Activated CD4-positive, alpha-beta T cell treated with anti-CD3 and anti-CD28 coated beads, Interleukin-2, amount 50 U/mL, for 48 hours (primary cell): Measurements from ENCODE around the gene PPFIBP2.
"Not testable (repeated sequence)": the region's sequence is repeated elsewhere in the genome, so short reads cannot be mapped to it uniquely, and the experiment has no call there.

Experiments
- DNase-seq, 2 experiments: peaks; one replicate each; pipeline ENCODE4 v3.0.0-alpha.2; 2020

PPFIBP2 gene

GRCh38 chr11:7500251-7500650 is 13.5 kb upstream of the PPFIBP2 start:
- DNase-seq, result no peak

GRCh38 chr11:7501251-7501650 is 12.5 kb upstream of the PPFIBP2 start:
- DNase-seq, result no peak

- DNase-seq, result no peak
Observed at GRCh38 chr11:7501894-7502293, 11.9 kb upstream of the PPFIBP2 start.

DNA sequence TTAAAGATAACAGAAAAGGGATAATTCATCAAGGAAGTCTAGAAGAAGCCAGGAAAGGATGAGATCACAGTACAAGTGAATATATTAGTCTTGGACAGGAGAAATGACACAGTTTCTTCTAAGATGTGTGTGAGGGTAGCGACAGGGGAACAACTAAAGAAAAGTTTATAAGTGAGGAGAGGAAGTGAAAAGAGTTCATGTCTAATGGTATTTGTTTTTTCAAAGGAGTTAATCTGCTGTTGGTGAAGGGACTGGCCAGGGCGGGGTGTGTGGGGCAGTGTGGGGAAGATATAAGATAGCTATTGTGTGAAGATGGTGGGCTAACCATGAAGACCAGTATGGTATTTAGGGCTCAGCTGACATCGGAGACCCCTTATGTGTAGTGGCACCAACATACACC is 7.6 kb upstream of the PPFIBP2 start:
- no peak for DNase-seq

DNA sequence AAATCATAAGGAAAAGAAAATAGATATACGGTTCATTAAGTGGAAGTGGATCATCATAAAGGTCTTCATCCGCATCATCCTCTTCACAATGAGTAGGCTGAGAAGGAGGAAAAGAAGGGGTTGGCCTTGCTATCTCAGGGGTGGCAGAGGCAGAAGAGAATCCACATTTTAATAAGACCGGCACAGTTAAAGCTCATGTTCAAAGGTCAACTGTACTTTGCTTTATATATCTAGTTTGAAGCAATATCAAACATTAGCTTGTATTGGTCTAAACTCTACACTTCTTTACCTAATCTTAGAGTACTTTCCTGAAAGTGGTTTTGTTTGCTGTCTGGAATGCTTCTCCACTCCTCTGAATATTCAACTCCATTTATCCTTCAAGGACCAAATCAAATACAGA is 5.7 kb upstream of the PPFIBP2 start:
- no peak for DNase-seq

DNA sequence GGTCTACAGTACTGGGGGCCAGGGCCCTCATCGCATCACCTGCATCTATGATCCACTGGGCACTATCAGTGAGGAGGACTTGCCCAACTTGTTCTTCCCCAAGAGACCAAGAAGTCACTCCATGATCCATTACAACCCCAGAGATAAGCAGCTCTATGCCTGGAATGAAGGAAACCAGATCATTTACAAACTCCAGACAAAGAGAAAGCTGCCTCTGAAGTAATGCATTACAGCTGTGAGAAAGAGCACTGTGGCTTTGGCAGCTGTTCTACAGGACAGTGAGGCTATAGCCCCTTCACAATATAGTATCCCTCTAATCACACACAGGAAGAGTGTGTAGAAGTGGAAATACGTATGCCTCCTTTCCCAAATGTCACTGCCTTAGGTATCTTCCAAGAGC is 3.8 kb upstream of the PPFIBP2 start:
- no peak for DNase-seq

GRCh38 chr11:7511401-7511800 is 2.4 kb upstream of the PPFIBP2 start:
- no peak for DNase-seq

DNA sequence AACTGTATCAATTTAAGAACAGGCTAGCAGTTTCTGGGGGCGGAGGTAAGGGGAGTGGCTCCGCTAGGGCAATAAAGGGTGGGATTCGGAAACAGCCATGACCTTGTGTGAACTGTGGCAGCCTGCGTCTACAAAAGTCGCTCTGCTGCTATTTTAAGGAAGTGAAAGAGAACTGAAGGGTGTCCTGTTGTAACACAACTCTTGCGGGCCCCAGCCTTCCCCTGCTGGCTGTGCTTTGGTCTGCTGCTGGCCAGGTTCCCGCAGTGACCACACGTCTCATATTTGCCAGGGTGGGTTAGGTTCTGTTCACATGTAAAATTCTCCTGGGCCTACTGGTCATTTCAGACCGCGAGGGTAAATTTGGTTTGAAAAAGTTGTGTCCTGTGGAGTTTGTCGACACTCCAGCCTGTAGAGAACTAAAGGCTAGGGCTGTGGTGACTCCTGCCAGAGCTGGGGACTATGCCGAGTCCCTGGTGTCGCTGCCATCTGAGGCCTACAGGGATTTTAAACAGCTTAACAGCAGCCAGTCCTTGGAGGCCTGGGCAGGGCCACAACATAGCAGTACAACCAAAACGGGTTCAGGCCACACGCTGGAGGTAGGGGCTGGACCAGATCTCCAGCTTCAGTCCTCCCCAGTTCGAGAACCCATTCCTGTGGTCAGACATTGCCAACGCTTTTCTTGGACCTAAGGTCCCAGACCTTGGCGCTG is 1.1 kb upstream of the PPFIBP2 start:
- DNase-seq, result no peak

DNA sequence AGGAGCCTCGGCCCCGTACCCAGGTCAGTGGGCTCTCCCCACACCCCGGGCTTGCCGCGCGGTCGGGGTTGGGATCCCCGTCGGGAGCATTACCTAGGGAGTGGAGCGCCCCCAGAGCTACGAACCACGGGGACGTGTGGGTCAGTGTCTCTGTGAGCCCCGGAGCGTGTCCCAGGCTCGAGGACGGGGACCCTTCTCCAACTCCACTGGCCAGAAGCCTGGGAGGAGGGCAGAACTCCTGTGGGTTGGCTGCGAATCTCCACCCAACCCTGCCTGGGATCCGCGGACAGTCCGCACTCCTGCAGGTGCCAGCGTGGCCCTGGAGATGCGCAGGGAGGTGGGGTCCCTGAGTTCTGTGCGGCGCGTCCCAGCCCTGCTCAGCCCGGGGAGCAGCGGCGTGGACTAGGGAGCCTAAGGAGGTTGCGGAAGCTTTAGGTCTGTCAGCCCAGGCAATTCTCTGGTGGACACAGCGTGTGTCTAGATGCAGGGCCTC is 346 bp downstream of the PPFIBP2 start:
- peak in 1 of 2 experiments; percentile 25 for DNase-seq

DNA sequence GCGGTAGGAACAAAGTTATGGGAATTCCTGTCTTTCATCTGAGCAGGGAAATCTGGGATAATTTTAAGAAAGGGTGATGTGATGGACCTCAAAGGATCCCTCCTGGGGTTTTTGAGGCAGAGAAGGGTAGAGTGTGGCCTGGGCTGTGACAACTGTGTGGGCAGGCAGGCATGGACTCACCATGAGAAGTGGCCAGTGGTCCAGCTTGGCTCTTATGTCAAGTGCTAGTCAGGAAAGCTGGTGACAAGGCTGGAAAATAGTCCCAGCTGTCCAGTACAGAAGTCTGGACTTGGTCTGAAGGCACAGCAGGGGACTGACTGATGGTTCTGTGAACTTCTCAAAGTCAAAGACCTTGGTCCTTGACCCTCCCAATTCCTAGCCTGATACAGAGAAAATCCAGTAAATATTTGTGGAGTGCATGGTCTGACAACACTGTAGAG is 1.7 kb downstream of the PPFIBP2 start:
- DNase-seq, result no peak

DNA sequence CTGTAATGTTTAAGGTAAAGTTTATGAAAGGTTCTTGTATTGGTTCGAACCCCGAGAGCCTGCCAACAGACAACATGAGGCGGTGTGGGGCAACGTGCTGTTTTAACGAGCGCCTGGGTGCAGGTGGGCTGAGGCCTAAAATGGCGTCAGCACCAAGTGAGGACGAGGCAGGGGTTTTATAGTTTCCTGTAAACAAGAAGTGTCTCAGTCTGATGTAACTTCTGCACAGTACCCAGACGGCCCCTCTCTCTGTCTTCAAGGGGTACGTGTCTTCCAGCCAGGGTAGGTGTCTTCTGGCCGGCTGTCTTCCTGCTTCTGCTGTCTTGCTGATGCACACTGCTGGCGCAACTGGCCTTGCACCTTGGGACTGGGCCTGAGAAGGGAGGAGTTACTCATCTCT is 2.7 kb downstream of the PPFIBP2 start:
- no peak for DNase-seq

- not testable (repeated sequence) for DNase-seq
Observed at GRCh38 chr11:7517743-7518142, 3.9 kb downstream of the PPFIBP2 start.

- no peak for DNase-seq
Observed at GRCh38 chr11:7518811-7519562, 5.2 kb downstream of the PPFIBP2 start.

GRCh38 chr11:7520011-7520942 is 6.5 kb downstream of the PPFIBP2 start:
- DNase-seq, result no peak

DNA sequence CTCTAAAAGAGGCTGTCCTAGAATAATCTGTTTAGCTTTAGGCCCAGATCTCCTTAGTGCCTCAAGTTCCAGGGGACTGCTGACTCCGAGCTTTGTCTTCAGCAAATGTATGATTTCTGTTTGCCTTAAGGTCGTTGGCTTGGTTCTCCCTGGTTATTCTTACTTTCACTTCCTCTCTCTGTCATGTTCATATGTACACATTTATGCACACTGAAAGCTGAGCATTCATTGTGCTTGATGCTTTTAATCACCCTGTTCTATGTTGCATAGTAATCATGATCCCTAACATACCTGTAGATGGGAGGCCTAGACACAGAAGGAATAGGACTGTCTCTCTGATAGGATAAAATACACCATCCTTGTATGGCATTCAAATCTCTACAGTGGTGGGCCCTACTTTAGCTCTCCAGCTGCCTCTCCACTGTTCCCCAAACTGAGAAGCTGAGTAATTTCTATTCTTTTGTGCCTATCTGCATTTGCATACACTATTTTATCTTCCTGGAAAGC is 7.2 kb downstream of the PPFIBP2 start:
- DNase-seq, result no peak

DNA sequence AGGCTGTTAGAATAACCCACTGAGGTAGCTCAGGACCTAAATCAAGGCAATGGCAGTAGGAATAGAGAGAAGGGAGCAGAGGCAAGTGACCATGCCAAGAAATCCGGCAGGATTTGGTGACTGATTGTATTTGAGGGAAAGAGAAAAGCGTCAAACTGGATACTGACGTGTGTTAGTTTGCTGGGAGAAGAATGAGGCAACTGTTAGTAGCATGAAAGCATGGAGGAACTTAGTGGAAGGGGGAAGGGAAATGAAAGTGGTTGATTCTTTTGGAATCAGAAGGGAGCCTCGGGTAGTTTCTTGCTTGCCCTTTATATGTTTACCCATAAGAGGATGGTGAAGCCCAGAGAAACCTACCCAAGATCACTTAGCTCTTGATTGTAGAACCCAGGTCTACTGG is 8.3 kb downstream of the PPFIBP2 start:
- no peak for DNase-seq

GRCh38 chr11:7522546-7522945 is 8.7 kb downstream of the PPFIBP2 start:
- no peak for DNase-seq

DNA sequence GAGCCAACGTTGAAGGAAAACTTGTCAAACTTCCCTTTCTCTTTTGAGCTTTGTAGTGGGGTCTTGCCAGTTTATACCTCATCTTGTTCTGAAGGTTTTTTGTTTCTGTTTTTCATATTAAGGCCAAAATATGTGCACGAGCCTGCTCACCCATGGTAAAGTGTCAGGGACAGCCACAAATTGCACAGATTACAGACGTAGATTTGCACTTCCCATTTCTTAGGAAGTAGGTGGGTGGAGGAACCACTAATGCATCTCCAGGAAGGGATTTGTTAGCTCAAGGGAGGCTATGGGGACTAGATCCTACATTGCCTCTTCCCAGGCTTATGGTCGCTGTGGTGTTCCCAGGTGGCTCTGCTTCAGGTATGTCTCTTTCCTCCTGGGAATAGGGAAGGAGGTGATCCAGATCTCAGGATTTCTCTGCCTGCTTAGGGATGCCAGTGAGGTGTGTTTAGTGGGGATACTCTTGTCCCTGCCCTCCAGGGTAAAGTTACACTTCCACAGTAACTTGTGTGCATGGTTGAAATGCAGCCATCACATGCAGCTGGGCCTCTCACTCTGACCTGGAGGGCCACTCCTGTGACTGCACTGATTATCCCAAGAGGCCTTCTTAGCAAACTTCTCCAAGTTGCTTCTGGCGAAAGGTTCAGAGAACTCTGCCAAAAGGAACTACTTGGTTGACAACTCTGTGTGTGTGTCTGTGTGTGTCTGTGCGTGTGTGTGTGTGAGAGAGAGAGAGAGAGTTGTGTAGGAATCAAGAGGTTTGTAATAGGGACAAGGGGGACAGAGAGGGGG is 9.8 kb downstream of the PPFIBP2 start:
- no peak for DNase-seq

GRCh38 chr11:7524462-7525235 is 10.8 kb downstream of the PPFIBP2 start:
- no peak for DNase-seq

GRCh38 chr11:7525424-7525823 is 11.6 kb downstream of the PPFIBP2 start:
- DNase-seq, result no peak

- DNase-seq, result peak in 1 of 2 experiments; percentile 22
Observed at GRCh38 chr11:7527029-7527428, 13.2 kb downstream of the PPFIBP2 start.
